A673 (cell line): ENCODE data around the gene STAB1. TPM values are rescaled to one million over a fixed set of nuclear protein-coding genes. Genes with fewer than 3 reads are reported as not detected.

Experiments used
- BruUV-seq: library from RNA; stranded (reverse); fragments of 400-500 nt; replicated peaks from 2 replicates; lab custom pipeline; 2021; lab: Mats Ljungman, UMichigan
- CTCF ChIA-PET: fragments of 300-600 bp; sonication (Branson Sonifier 250); formaldehyde crosslinking; loops from one replicate; lab custom pipeline; 2022; ENCODE audit warnings: antibody characterized with exemption; lab: Charles Lee
- POLR2A ChIA-PET: fragments of 300-600 bp; sonication (Branson Sonifier 250); formaldehyde crosslinking; loops from one replicate; lab custom pipeline; 2022; ENCODE audit warnings: antibody characterized with exemption; ENCODE audit not compliant: low non-redundant PET; lab: Charles Lee
- DNase-seq: peaks from one replicate; pipeline ENCODE4 v3.0.0-alpha.2; 2015; ENCODE audit warnings: low spot score
- H3K27ac ChIP-seq: fragments of 200-600 bp; sonication (generic); 2 replicates; pipeline ENCODE4 v1.5.1; 2016; ENCODE audit warnings: mixed run types, low read depth, mild to moderate bottlenecking, mixed read lengths, antibody characterized with exemption, low read length; ENCODE audit not compliant: poor library complexity, severe bottlenecking
- H3K27me3 ChIP-seq: fragments of 200-600 bp; sonication (generic); replicated peaks from 2 replicates; pipeline ENCODE4 v1.6.1; 2017; ENCODE audit warnings: mixed run types, low read depth, mild to moderate bottlenecking, mixed read lengths, antibody characterized with exemption, low read length; ENCODE audit not compliant: insufficient read depth, poor library complexity
- H3K36me3 ChIP-seq: fragments of 200-600 bp; sonication (generic); 2 replicates; pipeline ENCODE4 v1.6.1; 2016; ENCODE audit warnings: mixed run types, mild to moderate bottlenecking, mixed read lengths, antibody characterized with exemption, low read length; ENCODE audit not compliant: insufficient read depth, poor library complexity, severe bottlenecking
- H3K4me1 ChIP-seq: fragments of 200-600 bp; sonication (generic); 2 replicates; pipeline ENCODE4 v1.6.1; 2017; ENCODE audit warnings: mixed run types, mild to moderate bottlenecking, mixed read lengths, antibody characterized with exemption, low read length; ENCODE audit not compliant: insufficient read depth, poor library complexity, severe bottlenecking
- H3K4me3 ChIP-seq: fragments of 200-600 bp; sonication (generic); 2 replicates; pipeline ENCODE4 v1.5.1; 2016; ENCODE audit warnings: low read depth, mixed run types, mild to moderate bottlenecking, mixed read lengths, low read length; ENCODE audit not compliant: poor library complexity, severe bottlenecking
- H3K9me3 ChIP-seq: fragments of 200-600 bp; sonication (generic); 2 replicates; pipeline ENCODE4 v1.6.1; 2016; ENCODE audit warnings: mixed run types, low read depth, mild to moderate bottlenecking, mixed read lengths, antibody characterized with exemption, low read length; ENCODE audit not compliant: poor library complexity, severe bottlenecking
- EZH2 ChIP-seq: fragments of 200-600 bp; sonication (generic); IDR thresholded peaks from 2 replicates; pipeline ENCODE4 v1.6.1; 2017; ENCODE audit warnings: borderline replicate concordance, low read depth, mild to moderate bottlenecking, mixed read lengths, antibody characterized with exemption, low read length; ENCODE audit not compliant: poor library complexity, severe bottlenecking
- intact Hi-C: fragments of 100-400 bp; cut with micrococcal nuclease; formaldehyde crosslinking; loops from one replicate; pipeline ENCODE4 v1.10.0; 2022; ENCODE audit not compliant: unreplicated experiment
- total RNA-seq: library from RNA; stranded (reverse); gene quantifications from 2 replicates; pipeline ENCODE4 v1.2.3, GENCODE V29; 2021
- TF ChIP-seq, protein P1 (sequence below): fragments of 300-800, 200-600 bp; sonication (generic); conservative IDR thresholded peaks from 2 replicates; pipeline ENCODE4 v1.5.1; 2017; ENCODE audit warnings: low read depth, mild to moderate bottlenecking, antibody characterized with exemption, low read length, moderate library complexity, mixed read lengths

STAB1 gene
- total RNA-seq, 1 experiment from 2014 or later = 0.41 TPM

DNA sequence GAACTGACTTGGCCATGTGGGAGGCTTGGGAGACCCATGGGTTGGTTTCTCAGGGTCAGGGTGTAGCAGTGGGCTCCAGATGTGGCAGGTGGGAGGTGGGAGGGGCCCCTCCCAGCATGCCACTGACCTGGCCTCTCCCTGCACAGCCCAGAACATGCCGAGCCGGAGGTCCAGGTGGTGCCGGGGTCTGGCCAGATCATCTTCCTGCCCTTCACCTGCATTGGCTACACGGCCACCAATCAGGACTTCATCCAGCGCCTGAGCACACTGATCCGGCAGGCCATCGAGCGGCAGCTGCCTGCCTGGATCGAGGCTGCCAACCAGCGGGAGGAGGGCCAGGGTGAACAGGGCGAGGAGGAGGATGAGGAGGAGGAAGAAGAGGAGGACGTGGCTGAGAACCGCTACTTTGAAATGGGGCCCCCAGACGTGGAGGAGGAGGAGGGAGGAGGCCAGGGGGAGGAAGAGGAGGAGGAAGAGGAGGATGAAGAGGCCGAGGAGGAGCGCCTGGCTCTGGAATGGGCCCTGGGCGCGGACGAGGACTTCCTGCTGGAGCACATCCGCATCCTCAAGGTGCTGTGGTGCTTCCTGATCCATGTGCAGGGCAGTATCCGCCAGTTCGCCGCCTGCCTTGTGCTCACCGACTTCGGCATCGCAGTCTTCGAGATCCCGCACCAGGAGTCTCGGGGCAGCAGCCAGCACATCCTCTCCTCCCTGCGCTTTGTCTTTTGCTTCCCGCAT is 7.9 kb upstream of the STAB1 start:
- Histone ChIP-seq H3K4me3 (no peak overlapping the region), H3K27ac (no peak overlapping the region), H3K9me3 (no peaks in the 10 kb centered on the region), H3K4me1 (no peaks in the 10 kb centered on the region), H3K27me3 (no peaks in the 10 kb centered on the region), H3K36me3 (peaks cover 3% of the 10 kb centered on the region)
- no peak for DNase-seq
- BruUV-seq = no TSS peak
- intact Hi-C loops = no loop called here
- POLR2A ChIA-PET = no interaction called here
- CTCF ChIA-PET = no interaction called here
- TF ChIP-seq EZH2 = no peak
- TF ChIP-seq, protein P1, sequence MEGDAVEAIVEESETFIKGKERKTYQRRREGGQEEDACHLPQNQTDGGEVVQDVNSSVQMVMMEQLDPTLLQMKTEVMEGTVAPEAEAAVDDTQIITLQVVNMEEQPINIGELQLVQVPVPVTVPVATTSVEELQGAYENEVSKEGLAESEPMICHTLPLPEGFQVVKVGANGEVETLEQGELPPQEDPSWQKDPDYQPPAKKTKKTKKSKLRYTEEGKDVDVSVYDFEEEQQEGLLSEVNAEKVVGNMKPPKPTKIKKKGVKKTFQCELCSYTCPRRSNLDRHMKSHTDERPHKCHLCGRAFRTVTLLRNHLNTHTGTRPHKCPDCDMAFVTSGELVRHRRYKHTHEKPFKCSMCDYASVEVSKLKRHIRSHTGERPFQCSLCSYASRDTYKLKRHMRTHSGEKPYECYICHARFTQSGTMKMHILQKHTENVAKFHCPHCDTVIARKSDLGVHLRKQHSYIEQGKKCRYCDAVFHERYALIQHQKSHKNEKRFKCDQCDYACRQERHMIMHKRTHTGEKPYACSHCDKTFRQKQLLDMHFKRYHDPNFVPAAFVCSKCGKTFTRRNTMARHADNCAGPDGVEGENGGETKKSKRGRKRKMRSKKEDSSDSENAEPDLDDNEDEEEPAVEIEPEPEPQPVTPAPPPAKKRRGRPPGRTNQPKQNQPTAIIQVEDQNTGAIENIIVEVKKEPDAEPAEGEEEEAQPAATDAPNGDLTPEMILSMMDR = no peak

- intact Hi-C loops = no loop called here
- ChIA-PET CTCF (no interaction called here), POLR2A (no interaction called here)
- no peak for TF ChIP-seq EZH2
- TF ChIP-seq, protein P1 = no peak
- H3K27ac ChIP-seq = no peak overlapping the region
- no peak overlapping the region for H3K4me3 ChIP-seq
- H3K27me3 ChIP-seq = no peaks in the 10 kb centered on the region
- H3K36me3 ChIP-seq = peaks cover 3% of the 10 kb centered on the region
- no peaks in the 10 kb centered on the region for H3K9me3 ChIP-seq
- DNase-seq = no peak
- H3K4me1 ChIP-seq = no peaks in the 10 kb centered on the region
- BruUV-seq = no TSS peak
Observed at GRCh38 chr3:52487788-52488691, 7.1 kb upstream of the STAB1 start.

DNA sequence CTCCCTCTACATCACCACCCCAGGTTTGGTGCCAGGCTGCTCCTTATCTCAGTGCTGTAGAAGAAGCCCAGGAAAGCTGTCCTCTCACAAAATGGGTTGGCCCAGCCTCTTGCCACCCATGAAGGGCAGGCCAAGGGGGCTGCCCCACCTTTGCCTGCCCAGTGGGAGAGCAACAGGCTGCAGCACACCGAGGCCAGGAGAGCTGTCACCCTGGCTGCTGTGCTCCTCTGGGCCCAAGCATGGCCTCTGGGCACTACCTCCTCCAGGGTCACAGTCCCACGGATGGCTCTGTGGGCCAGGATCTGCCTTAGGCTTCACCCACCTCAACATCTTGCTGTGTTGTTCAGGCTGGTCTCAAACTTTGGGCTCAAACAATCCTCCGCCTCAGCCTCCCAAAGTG is 6.4 kb upstream of the STAB1 start:
- POLR2A ChIA-PET = no interaction called here
- H3K4me1 ChIP-seq = no peaks in the 10 kb centered on the region
- BruUV-seq = no TSS peak
- no peak for TF ChIP-seq EZH2
- TF ChIP-seq, protein P1 = no peak
- H3K36me3 ChIP-seq = peaks cover 3% of the 10 kb centered on the region
- H3K4me3 ChIP-seq = no peak overlapping the region
- H3K27ac ChIP-seq = no peak overlapping the region
- H3K9me3 ChIP-seq = no peaks in the 10 kb centered on the region
- H3K27me3 ChIP-seq = no peaks in the 10 kb centered on the region
- intact Hi-C loops = no loop called here
- DNase-seq = no peak
- CTCF ChIA-PET = no interaction called here
